NT2/D1 (cell line): Measurements from ENCODE around the gene NOSIP.
A peak's percentile ranks its signal among the peaks of the same experiment; 100 is the strongest.

Experiments
- DNase-seq: peaks from one replicate; pipeline ENCODE4 v3.0.0-alpha.2; 2011; ENCODE audit warnings: low read depth, low spot score
- H3K27me3 ChIP-seq: 2 replicates; pipeline ENCODE4 v1.6.0; 2011; ENCODE audit warnings: mild to moderate bottlenecking; ENCODE audit not compliant: insufficient read length, insufficient read depth
- H3K36me3 ChIP-seq: 2 replicates; pipeline ENCODE4 v1.6.1; 2011; ENCODE audit warnings: mild to moderate bottlenecking, low read length, mixed read lengths; ENCODE audit not compliant: insufficient read depth, insufficient read length
- H3K4me1 ChIP-seq: 2 replicates; pipeline ENCODE4 v1.5.1; 2011; ENCODE audit not compliant: insufficient read depth, insufficient read length
- H3K4me3 ChIP-seq: 2 replicates; pipeline ENCODE4 v1.5.1; 2011; ENCODE audit warnings: low read depth; ENCODE audit not compliant: insufficient read length
- H3K9ac ChIP-seq: 2 replicates; pipeline ENCODE4 v1.6.0; 2011; ENCODE audit warnings: low read depth; ENCODE audit not compliant: insufficient read length
- H3K9me3 ChIP-seq: 2 replicates; pipeline ENCODE4 v1.5.1; 2011; ENCODE audit warnings: mild to moderate bottlenecking, low read length; ENCODE audit not compliant: insufficient read depth
- SUZ12 ChIP-seq: IDR thresholded peaks from 2 replicates; pipeline ENCODE4 v1.6.1; 2011; ENCODE audit not compliant: insufficient read length, insufficient read depth; ENCODE audit errors: extremely low read depth
- YY1 ChIP-seq: IDR thresholded peaks from 2 replicates; pipeline ENCODE4 v1.6.1; 2011; ENCODE audit not compliant: insufficient read length, insufficient read depth
- ZNF274 ChIP-seq: IDR thresholded peaks from 2 replicates; pipeline ENCODE4 v1.6.1; 2011; ENCODE audit warnings: mild to moderate bottlenecking, low read depth, low read length

The NOSIP gene

DNA sequence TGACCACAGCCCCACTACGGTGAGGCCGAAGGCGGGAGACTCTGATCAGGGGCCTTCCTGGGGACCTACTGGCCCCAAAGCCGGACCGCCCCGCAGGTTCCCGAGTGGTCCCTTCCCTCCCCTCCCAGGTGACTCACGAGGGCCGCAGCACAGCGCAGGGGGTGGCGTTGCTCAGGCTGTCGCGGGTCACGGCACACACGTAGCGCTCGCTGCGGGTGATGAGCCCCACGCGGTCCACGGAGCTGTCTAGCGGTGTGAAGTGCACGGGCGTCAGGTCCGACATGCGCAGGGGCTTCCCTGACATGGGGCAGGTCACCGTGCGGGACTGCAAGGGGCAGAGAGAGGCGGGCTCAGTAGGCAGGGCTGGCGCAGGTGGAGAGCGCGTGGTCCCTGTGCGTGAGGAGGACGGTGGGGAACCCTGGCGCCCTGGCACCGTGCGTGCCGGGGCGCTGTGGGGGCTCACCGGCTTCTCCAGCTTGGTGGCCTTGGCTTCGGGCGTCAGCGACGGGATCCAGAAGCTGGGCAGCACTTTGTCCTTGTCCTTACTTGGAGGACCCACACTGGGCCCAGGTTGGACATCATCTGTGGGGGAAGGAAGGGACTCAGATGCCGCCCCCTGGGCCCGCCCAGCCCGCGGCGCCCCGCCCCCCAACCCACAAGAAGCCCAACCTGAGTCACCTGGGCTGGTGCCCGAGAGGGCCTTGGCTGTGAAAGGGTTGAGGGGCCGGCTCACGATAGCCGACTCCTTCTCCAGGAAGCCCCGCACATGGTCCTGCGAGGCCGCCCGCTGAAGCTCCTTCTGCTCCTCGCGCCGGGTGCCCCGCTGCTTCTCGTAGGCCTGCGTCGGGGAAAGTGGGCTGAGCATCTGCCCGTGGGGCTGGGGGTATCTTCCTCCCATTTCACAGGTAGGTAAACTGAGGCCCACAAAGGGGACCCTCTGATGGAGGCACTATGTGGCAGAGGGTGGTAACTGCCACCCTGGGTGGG lies 23.7 kb downstream of the NOSIP start:
- Histone ChIP-seq H3K27me3 (no peaks in the 10 kb centered on the region), H3K9ac (peak overlapping the region; percentile 37), H3K9me3 (no peaks in the 10 kb centered on the region), H3K36me3 (peaks cover 66% of the 10 kb centered on the region), H3K4me3 (no peak overlapping the region), H3K4me1 (peaks cover 29% of the 10 kb centered on the region)
- DNase-seq = no peak
- no peak for TF ChIP-seq YY1
- no peak for TF ChIP-seq ZNF274
- TF ChIP-seq SUZ12 = no peak

DNA sequence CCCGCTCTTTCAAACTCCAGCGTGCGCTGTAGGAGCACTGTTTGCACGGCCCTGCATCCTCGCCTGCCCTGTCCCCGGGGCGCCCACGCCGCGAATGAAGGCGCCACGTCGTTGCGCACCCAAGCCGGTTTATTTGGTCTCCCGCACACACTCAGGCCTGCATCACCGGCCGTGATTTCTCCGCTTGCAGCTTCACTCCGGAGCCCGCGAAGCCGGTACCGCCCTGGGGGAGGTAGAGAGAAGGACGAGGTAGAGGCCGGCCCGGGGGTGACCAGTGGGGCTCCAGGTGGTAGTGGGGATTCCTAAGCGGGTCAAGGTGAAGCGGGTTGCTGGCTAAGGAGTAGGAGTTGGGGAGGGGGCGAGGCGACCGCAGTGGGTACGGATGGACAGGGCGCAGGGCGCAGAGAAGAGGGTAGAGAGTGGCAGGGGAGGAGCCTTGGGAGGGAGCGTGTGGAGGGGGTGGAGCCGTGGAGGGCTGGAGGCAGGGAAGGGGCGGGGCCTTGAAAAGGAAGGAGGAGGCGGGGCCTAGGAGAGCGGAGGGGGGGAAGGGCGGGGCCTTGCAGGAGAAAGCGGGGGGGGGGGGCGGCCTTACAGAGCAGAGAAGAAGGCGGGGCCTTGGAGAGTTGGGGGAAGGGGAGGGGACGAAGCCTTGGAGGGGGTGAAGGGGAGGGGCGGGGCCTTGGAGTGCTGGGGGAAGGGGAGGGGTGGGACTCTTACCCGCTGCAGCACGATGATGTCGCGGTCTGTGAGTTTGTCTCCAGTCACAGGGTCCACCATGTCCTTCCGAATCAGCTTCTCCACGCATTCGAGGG lies 24.6 kb downstream of the NOSIP start:
- peak; percentile 77 for DNase-seq
- no peak for TF ChIP-seq SUZ12
- TF ChIP-seq ZNF274 = no peak
- TF ChIP-seq YY1 = no peak
- no peaks in the 10 kb centered on the region for H3K9me3 ChIP-seq
- peak overlapping the region; percentile 37 for H3K9ac ChIP-seq
- peaks cover 26% of the 10 kb centered on the region for H3K4me1 ChIP-seq
- peaks cover 66% of the 10 kb centered on the region for H3K36me3 ChIP-seq
- no peaks in the 10 kb centered on the region for H3K27me3 ChIP-seq
- no peak overlapping the region for H3K4me3 ChIP-seq

- no peak for DNase-seq
- H3K9ac ChIP-seq = no peak overlapping the region
Observed at GRCh38 chr19:49554701-49555181, 25.6 kb downstream of the NOSIP start.

GRCh38 chr19:49553451-49554271 lies 26.7 kb downstream of the NOSIP start:
- Histone ChIP-seq H3K9ac (no peak overlapping the region), H3K27me3 (no peaks in the 10 kb centered on the region), H3K36me3 (peaks cover 53% of the 10 kb centered on the region), H3K9me3 (no peaks in the 10 kb centered on the region), H3K4me1 (peaks cover 16% of the 10 kb centered on the region), H3K4me3 (no peak overlapping the region)
- TF ChIP-seq SUZ12 = no peak
- TF ChIP-seq YY1 = no peak
- no peak for TF ChIP-seq ZNF274
- DNase-seq = no peak

More at GRCh38 chr19:49554701-49555181, 25.6 kb downstream of the NOSIP start:
- no peaks in the 10 kb centered on the region for H3K27me3 ChIP-seq
- peaks cover 63% of the 10 kb centered on the region for H3K36me3 ChIP-seq
- no peaks in the 10 kb centered on the region for H3K9me3 ChIP-seq
- H3K4me1 ChIP-seq = peaks cover 16% of the 10 kb centered on the region
- TF ChIP-seq ZNF274 = no peak
- TF ChIP-seq SUZ12 = no peak
- TF ChIP-seq YY1 = no peak
- H3K4me3 ChIP-seq = no peak overlapping the region

GRCh38 chr19:49552749-49553148 lies 27.6 kb downstream of the NOSIP start:
- H3K9ac ChIP-seq = no peak overlapping the region
- peaks cover 16% of the 10 kb centered on the region for H3K4me1 ChIP-seq
- no peaks in the 10 kb centered on the region for H3K27me3 ChIP-seq
- H3K36me3 ChIP-seq = peaks cover 45% of the 10 kb centered on the region
- DNase-seq = no peak
- no peaks in the 10 kb centered on the region for H3K9me3 ChIP-seq
- no peak for TF ChIP-seq YY1
- TF ChIP-seq ZNF274 = no peak
- no peak for TF ChIP-seq SUZ12
- no peak overlapping the region for H3K4me3 ChIP-seq

- no peak for TF ChIP-seq YY1
- TF ChIP-seq SUZ12 = no peak
- no peak for TF ChIP-seq ZNF274
- no peak overlapping the region for H3K9ac ChIP-seq
- peaks cover 33% of the 10 kb centered on the region for H3K36me3 ChIP-seq
- no peaks in the 10 kb centered on the region for H3K9me3 ChIP-seq
- no peak for DNase-seq
- no peak overlapping the region for H3K4me3 ChIP-seq
- no peaks in the 10 kb centered on the region for H3K27me3 ChIP-seq
- peaks cover 7% of the 10 kb centered on the region for H3K4me1 ChIP-seq
Observed at GRCh38 chr19:49551531-49551930, 28.8 kb downstream of the NOSIP start.
